GM12878 (cell line): Measurements from ENCODE around the gene ATP6V0C. TPM values are rescaled to one million over a fixed set of nuclear protein-coding genes. Genes with fewer than 3 reads are reported as not detected.
A peak's percentile ranks its signal among the peaks of the same experiment; 100 is the strongest.

Source experiments
- ATAC-seq: fragments of 200-7000 bp; cut with Tn5 transposase; 3 replicates; pipeline ENCODE4 v1.9.1; 2020; ENCODE audit warnings: mild to moderate bottlenecking, moderate library complexity
- BruUV-seq: library from RNA; stranded (reverse); fragments of 400-500 nt; replicated peaks from 2 replicates; lab custom pipeline; 2021; lab: Mats Ljungman, UMichigan
- CTCF ChIA-PET: fragments of 300-600 bp; sonication (Branson Sonifier 250); formaldehyde crosslinking; extraction: SDS; loops from one replicate; lab custom pipeline; 2021; ENCODE audit warnings: inconsistent platforms; lab: Yijun Ruan, JAX
- POLR2A ChIA-PET: fragments of 350-600 bp; formaldehyde crosslinking; extraction: SDS; loops from one replicate; lab custom pipeline; 2021; ENCODE audit warnings: inconsistent platforms; lab: Charles Lee
- RAD21 ChIA-PET: fragments of 300-600 bp; sonication (Branson Sonifier 250); formaldehyde crosslinking; loops from one replicate; lab custom pipeline; 2023; ENCODE audit warnings: antibody characterized with exemption; ENCODE audit not compliant: unreplicated experiment; lab: Charles Lee
- SMC1A ChIA-PET: fragments of 300-600 bp; sonication (Branson Sonifier 250); formaldehyde crosslinking; loops from one replicate; lab custom pipeline; 2023; ENCODE audit not compliant: unreplicated experiment, uncharacterized antibody; lab: Charles Lee
- DNase-seq: peaks from one replicate; pipeline ENCODE4 v3.0.0-alpha.2; 2011; ENCODE audit warnings: low read depth, low spot score
- FAIRE-seq: peaks from 3 replicates; lab custom pipeline; 2011; peaks lifted over from hg19 to GRCh38; lab: Jason Lieb, UNC
- H2AFZ ChIP-seq: 2 replicates; pipeline ENCODE4 v1.6.0; 2011; ENCODE audit warnings: low read depth, low read length, control low read depth; ENCODE audit not compliant: control insufficient read depth
- H3K27ac ChIP-seq: 2 replicates; pipeline ENCODE4 v1.5.1; 2011; ENCODE audit warnings: control low read depth; ENCODE audit not compliant: control insufficient read depth, insufficient read depth
- H3K27me3 ChIP-seq, 2 experiments: replicated peaks in 1 of 2; 2 replicates each; pipeline versions ENCODE4 v1.6.0 to v1.6.1; 2011; ENCODE audit warnings: low read length in 1 of 2; ENCODE audit not compliant: control insufficient read depth in 2 of 2, insufficient read depth in 2 of 2
- H3K36me3 ChIP-seq, 2 experiments: 2 replicates each; pipeline ENCODE4 v1.5.1; 2011; ENCODE audit warnings: low read length in 1 of 2; ENCODE audit not compliant: control insufficient read depth in 2 of 2, insufficient read depth in 2 of 2
- H3K4me1 ChIP-seq: 2 replicates; pipeline ENCODE4 v1.6.1; 2011; ENCODE audit warnings: mild to moderate bottlenecking, low read length, moderate library complexity, mixed read lengths; ENCODE audit not compliant: control insufficient read depth, insufficient read depth
- H3K4me2 ChIP-seq: 2 replicates; pipeline ENCODE4 v1.6.0; 2011; ENCODE audit warnings: control low read depth; ENCODE audit not compliant: control insufficient read depth, insufficient read depth
- H3K4me3 ChIP-seq: fragments of 200-600 bp; sonication (generic); 2 replicates; pipeline ENCODE4 v1.5.1; 2016
- H3K79me2 ChIP-seq: 2 replicates; pipeline ENCODE4 v1.6.0; 2011; ENCODE audit warnings: low read length; ENCODE audit not compliant: control insufficient read depth, insufficient read depth
- H3K9ac ChIP-seq: 2 replicates; pipeline ENCODE4 v1.8.0; 2011; ENCODE audit warnings: low read length, control low read depth, mixed read lengths; ENCODE audit not compliant: control insufficient read depth, insufficient read depth
- H3K9me3 ChIP-seq: replicated peaks from 3 replicates; pipeline ENCODE4 v1.5.1; 2011; ENCODE audit warnings: mild to moderate bottlenecking, low read length; ENCODE audit not compliant: control insufficient read depth, insufficient read depth
- H4K20me1 ChIP-seq: 2 replicates; pipeline ENCODE4 v1.6.0; 2011; ENCODE audit not compliant: control insufficient read depth, insufficient read depth
- CEBPZ ChIP-seq: fragments of 150-350 bp; IDR thresholded peaks from 2 replicates; pipeline ENCODE4 v1.6.1; 2016; ENCODE audit warnings: low read depth, low read length
- HDGF ChIP-seq: fragments of 450-650 bp; IDR thresholded peaks from 2 replicates; pipeline ENCODE4 v1.6.1; 2016; ENCODE audit warnings: antibody characterized with exemption
- MXI1 ChIP-seq: fragments of 150-350 bp; IDR thresholded peaks from 2 replicates; pipeline ENCODE4 v1.6.1; 2011; ENCODE audit warnings: low read depth, mild to moderate bottlenecking, inconsistent platforms, low read length, improper control_type of control experiment
- WGBS: methylation state at CpG from one replicate; pipeline ENCODE4 v1.1.6; 2016; ENCODE audit warnings: low lambda C conversion rate; ENCODE audit not compliant: insufficient replicate concordance, insufficient coverage; ENCODE audit errors: missing lambda C conversion rate; 5-methylcytosine and 5-hydroxymethylcytosine counted together
- in situ Hi-C: fragments of 300-500 bp; cut with MboI; formaldehyde crosslinking; loops from 9 replicates; pipeline ENCODE4 v1.14.3; 2018; ENCODE audit warnings: mixed read lengths
- intact Hi-C: fragments of 100-400 bp; cut with micrococcal nuclease; formaldehyde crosslinking; loops from one replicate; pipeline ENCODE4 v1.14.2; 2022; ENCODE audit not compliant: unreplicated experiment
- polyA plus RNA-seq, 11 experiments: library from polyadenylated mRNA; depleted of rRNA in 4 of 11; unstranded in 6 of 11; stranded (reverse) in 5 of 11; fragments of >200 nt; fragmentation: Nextera tagmentation in 4 of 11; fragmentation: Illumina TruSeq in 1 of 11; extraction: Ambion mirVana in 4 of 11; extraction: Trizol in 1 of 11; gene quantifications; 1 replicate in 1 of 11; 2 replicates in 10 of 11; pipeline versions ENCODE4 v1.2.1 to v1.2.3, GENCODE V29; 2011 to 2016; ENCODE audit warnings: inconsistent platforms in 2 of 11, missing spikeins in 2 of 11, low read depth in 1 of 11
- total RNA-seq, 4 experiments: library from RNA; depleted of rRNA in 3 of 4; stranded (reverse); fragments of >200 nt in 3 of 4; fragmentation: Illumina TruSeq in 1 of 4; extraction: Trizol in 1 of 4; gene quantifications; 2 replicates each; pipeline versions ENCODE4 v1.2.1 to v1.2.3, GENCODE V29; 2013 to 2021

Gene ATP6V0C
- total and polyA plus RNA-seq, 10 of the 15 experiments (the other 5 are each of a cell fraction or from before 2014, with no cell fraction given), result 2.4 to 135 (median 18.4) TPM

- no peak for TF ChIP-seq CEBPZ
- peak; percentile 64; the same call in 1 of the 2 replicates for TF ChIP-seq HDGF
- TF ChIP-seq MXI1, result no peak
- Histone ChIP-seq H3K4me1 (peaks cover 13% of the 10 kb centered on the region), H3K27me3 (peaks cover 0 to 2% of the 10 kb centered on the region in 2 experiments; a peak in 1 of 4 replicates), H3K27ac (no peak overlapping the region), H3K4me3 (no peak overlapping the region; the same call in 1 of the 2 replicates), H3K4me2 (peak overlapping the region; percentile 90; the same call in 1 of the 2 replicates), H3K79me2 (no peaks in the 10 kb centered on the region), H3K9me3 (no peaks in the 10 kb centered on the region), H4K20me1 (no peaks in the 10 kb centered on the region), H2AFZ (peak overlapping the region; percentile 59), H3K9ac (no peak overlapping the region), H3K36me3 (no peaks in the 10 kb centered on the region; a peak in 1 of 4 replicates)
- DNase-seq (no peak), ATAC-seq (no peak), FAIRE-seq (no peak)
- ChIA-PET RAD21 (interaction anchor here (0.7 kb wide), 1 partner anchor 180 kb away, joined by 4 read pairs; no protein-coding TSS in a partner anchor), POLR2A (interaction anchor here (0.5 to 2.5 kb wide), 4 partner anchors 19 to 312 kb away, joined by 3 to 7 read pairs (median 5); no protein-coding TSS in a partner anchor), CTCF (interaction anchor here (0.9 kb wide), 1 partner anchor 20 kb away, joined by 3 read pairs; no protein-coding TSS in a partner anchor), SMC1A (interaction anchor here (2.5 kb wide), 1 partner anchor 37 kb away, joined by 8 read pairs; the partner anchor contains the start of gene CCNF)
- 39% methylated on average over 29 of the region's 29 CpGs for WGBS
- intact Hi-C loops (loop anchor here (5.0 kb wide), 1 partner anchor 40 kb away; no protein-coding TSS in a partner anchor), in situ Hi-C loops (no loop called here)
- no TSS peak for BruUV-seq
Observed at GRCh38 chr16:2466667-2467527, 46.9 kb upstream of the ATP6V0C start.
